KMS-11 (cell line): Measurements from ENCODE around the gene HHIPL1.

Experiments
- H2AFZ ChIP-seq: fragments of 200-600 bp; sonication (generic); 2 replicates; pipeline ENCODE4 v1.6.1; 2016; ENCODE audit warnings: antibody characterized with exemption, mixed run types, low read depth
- H3K27ac ChIP-seq: fragments of 200-600 bp; sonication (generic); 2 replicates; pipeline ENCODE4 v1.6.1; 2016; ENCODE audit warnings: mild to moderate bottlenecking, mixed run types
- H3K27me3 ChIP-seq: fragments of 200-600 bp; sonication (generic); 2 replicates; pipeline ENCODE4 v1.6.1; 2017; ENCODE audit warnings: mild to moderate bottlenecking, low read depth, mixed run types, moderate library complexity; ENCODE audit not compliant: insufficient read depth
- H3K36me3 ChIP-seq: fragments of 200-600 bp; sonication (generic); 2 replicates; pipeline ENCODE4 v1.6.1; 2017; ENCODE audit warnings: mild to moderate bottlenecking, mixed run types; ENCODE audit not compliant: insufficient read depth
- H3K4me1 ChIP-seq: fragments of 200-600 bp; sonication (generic); 2 replicates; pipeline ENCODE4 v1.6.1; 2016; ENCODE audit warnings: mild to moderate bottlenecking, low read depth, mixed run types; ENCODE audit not compliant: poor library complexity, severe bottlenecking
- H3K4me2 ChIP-seq: fragments of 200-600 bp; sonication (generic); 2 replicates; pipeline ENCODE4 v1.7.0; 2016; ENCODE audit warnings: mild to moderate bottlenecking, mixed run types
- H3K4me3 ChIP-seq: fragments of 200-600 bp; sonication (generic); IDR thresholded peaks from 2 replicates; pipeline ENCODE4 v1.6.1; 2017; ENCODE audit warnings: low read depth, low read length, mixed read lengths; ENCODE audit not compliant: insufficient read depth
- H3K79me2 ChIP-seq: fragments of 200-600 bp; sonication (generic); 2 replicates; pipeline ENCODE4 v1.6.1; 2016; ENCODE audit warnings: low read depth, mixed run types; ENCODE audit not compliant: insufficient read depth
- H3K9ac ChIP-seq: fragments of 200-600 bp; sonication (generic); 2 replicates; pipeline ENCODE4 v1.6.1; 2016; ENCODE audit warnings: mild to moderate bottlenecking, mixed run types
- H4K20me1 ChIP-seq: fragments of 200-600 bp; sonication (generic); 2 replicates; pipeline ENCODE4 v1.6.1; 2016; ENCODE audit warnings: mild to moderate bottlenecking, mixed run types; ENCODE audit not compliant: insufficient read depth
- TF ChIP-seq, protein P1 (sequence below): fragments of 200-600 bp; sonication (generic); conservative IDR thresholded peaks from 2 replicates; pipeline ENCODE4 v1.6.1; 2017; ENCODE audit warnings: low read depth, mild to moderate bottlenecking, antibody characterized with exemption, low read length, moderate library complexity, mixed read lengths

Gene HHIPL1

DNA sequence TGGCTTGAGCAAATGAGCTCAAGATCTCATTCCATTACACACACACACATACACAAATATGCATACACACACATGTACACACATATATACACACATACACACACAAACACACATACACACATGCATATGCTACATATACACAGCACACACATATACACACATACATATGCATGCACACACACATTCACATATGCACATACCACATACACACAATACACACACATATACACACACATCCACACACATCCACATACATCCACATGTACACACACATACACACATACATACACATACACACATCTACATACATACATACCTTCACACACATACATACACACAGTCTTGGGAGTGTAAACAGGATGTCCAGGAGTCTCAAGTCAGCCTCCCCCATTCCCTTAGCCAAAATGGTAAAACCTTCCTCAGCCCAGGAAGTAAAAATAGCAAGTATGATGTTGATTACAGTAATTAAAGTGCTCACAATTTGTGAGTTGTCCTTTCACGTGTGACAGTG lies 12.8 kb downstream of the HHIPL1 start:
- no peaks in the 10 kb centered on the region for H4K20me1 ChIP-seq
- TF ChIP-seq, protein P1, sequence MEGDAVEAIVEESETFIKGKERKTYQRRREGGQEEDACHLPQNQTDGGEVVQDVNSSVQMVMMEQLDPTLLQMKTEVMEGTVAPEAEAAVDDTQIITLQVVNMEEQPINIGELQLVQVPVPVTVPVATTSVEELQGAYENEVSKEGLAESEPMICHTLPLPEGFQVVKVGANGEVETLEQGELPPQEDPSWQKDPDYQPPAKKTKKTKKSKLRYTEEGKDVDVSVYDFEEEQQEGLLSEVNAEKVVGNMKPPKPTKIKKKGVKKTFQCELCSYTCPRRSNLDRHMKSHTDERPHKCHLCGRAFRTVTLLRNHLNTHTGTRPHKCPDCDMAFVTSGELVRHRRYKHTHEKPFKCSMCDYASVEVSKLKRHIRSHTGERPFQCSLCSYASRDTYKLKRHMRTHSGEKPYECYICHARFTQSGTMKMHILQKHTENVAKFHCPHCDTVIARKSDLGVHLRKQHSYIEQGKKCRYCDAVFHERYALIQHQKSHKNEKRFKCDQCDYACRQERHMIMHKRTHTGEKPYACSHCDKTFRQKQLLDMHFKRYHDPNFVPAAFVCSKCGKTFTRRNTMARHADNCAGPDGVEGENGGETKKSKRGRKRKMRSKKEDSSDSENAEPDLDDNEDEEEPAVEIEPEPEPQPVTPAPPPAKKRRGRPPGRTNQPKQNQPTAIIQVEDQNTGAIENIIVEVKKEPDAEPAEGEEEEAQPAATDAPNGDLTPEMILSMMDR = no peak
- no peaks in the 10 kb centered on the region for H3K36me3 ChIP-seq
- no peak overlapping the region for H2AFZ ChIP-seq
- H3K4me1 ChIP-seq = peaks cover 13% of the 10 kb centered on the region
- no peaks in the 10 kb centered on the region for H3K79me2 ChIP-seq
- no peak overlapping the region for H3K4me3 ChIP-seq
- no peaks in the 10 kb centered on the region for H3K27me3 ChIP-seq
- no peak overlapping the region for H3K27ac ChIP-seq
- H3K4me2 ChIP-seq = no peak overlapping the region
- H3K9ac ChIP-seq = no peak overlapping the region

DNA sequence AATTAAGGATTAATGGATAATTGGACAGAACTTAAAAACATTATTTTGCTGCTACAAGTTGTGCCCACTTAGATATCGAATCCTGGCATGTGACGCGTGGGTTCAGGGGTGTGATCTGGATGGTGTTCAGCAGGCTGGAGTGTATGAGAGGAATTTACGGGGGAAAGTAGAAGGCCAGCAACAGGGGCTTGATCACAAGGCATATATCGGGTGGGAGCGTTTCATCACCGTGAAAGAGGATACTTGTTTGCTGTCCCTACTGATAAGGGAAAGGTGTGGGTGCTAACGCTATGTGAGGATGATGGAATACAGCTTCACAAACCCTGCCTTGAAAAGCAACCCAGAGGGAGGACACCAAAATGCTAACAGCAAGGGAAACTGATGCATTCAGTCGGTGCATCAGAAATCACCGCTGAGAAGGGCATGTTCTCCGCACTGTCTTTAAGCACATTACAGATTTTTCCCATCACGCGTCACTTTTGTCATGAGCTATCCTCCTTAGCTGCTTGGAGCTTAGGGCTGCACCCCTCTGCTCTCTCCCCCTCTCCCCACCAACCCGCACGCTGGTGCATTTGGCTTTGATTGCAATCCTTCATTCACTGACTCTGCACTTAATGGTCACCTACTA lies 13.4 kb downstream of the HHIPL1 start:
- no peaks in the 10 kb centered on the region for H3K36me3 ChIP-seq
- H3K4me3 ChIP-seq = no peak overlapping the region
- no peaks in the 10 kb centered on the region for H4K20me1 ChIP-seq
- H3K27ac ChIP-seq = no peak overlapping the region
- no peak overlapping the region for H3K4me2 ChIP-seq
- no peaks in the 10 kb centered on the region for H3K27me3 ChIP-seq
- no peak overlapping the region for H2AFZ ChIP-seq
- TF ChIP-seq, protein P1 = no peak
- H3K79me2 ChIP-seq = no peaks in the 10 kb centered on the region
- H3K4me1 ChIP-seq = peaks cover 13% of the 10 kb centered on the region
- no peak overlapping the region for H3K9ac ChIP-seq

DNA sequence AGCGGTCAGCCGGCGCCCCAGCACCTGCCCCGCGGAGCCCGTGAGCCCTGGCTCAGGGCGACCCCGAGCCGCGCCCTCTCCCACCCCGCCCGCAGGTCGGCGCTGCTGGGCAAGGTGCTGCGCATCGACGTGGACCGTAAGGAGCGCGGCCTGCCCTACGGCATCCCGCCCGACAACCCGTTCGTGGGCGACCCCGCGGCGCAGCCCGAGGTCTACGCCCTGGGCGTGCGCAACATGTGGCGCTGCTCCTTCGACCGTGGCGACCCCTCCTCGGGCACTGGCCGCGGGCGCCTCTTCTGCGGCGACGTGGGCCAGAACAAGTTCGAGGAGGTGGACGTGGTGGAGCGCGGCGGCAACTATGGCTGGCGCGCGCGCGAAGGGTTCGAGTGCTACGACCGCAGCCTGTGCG lies 14.4 kb downstream of the HHIPL1 start:
- no peak overlapping the region for H3K9ac ChIP-seq
- no peaks in the 10 kb centered on the region for H4K20me1 ChIP-seq

DNA sequence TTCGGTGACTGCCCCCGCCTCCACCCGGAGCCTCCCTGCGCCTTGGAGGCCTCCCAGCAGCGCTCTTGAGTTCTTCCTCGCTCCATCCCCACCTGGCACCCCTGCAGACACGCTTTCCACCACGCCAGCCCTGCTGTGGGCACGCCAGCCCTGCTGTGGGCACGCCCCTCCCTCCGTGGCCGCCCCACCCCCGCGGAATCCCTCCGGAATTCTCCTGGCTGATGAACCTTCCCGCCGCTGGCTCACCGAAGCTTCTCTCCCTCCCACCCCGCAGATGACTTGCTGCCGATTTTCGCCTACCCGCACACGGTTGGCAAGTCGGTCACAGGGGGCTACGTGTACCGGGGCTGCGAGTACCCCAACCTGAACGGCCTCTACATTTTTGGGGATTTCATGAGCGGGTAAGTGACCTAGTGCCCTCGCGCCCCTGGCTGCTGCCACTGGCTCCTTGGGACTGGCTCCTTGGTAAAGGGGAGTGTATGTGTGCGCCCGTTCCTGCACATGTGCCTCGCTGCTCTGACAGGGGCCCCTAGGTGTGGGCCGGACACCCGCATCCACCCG lies 15.2 kb downstream of the HHIPL1 start:
- no peak overlapping the region for H3K4me2 ChIP-seq
- H3K9ac ChIP-seq = no peak overlapping the region

More for the DNA sequence above, 14.4 kb downstream of the HHIPL1 start:
- Histone ChIP-seq H3K4me3 (no peak overlapping the region), H2AFZ (no peak overlapping the region), H3K27ac (no peak overlapping the region), H3K4me1 (peaks cover 4% of the 10 kb centered on the region), H3K79me2 (no peaks in the 10 kb centered on the region), H3K36me3 (no peaks in the 10 kb centered on the region), H3K4me2 (no peak overlapping the region), H3K27me3 (no peaks in the 10 kb centered on the region)
- TF ChIP-seq, protein P1 = no peak

More for the DNA sequence above, 15.2 kb downstream of the HHIPL1 start:
- Histone ChIP-seq H3K27me3 (no peaks in the 10 kb centered on the region), H3K4me3 (no peak overlapping the region), H3K79me2 (no peaks in the 10 kb centered on the region), H2AFZ (no peak overlapping the region), H3K27ac (no peak overlapping the region), H4K20me1 (no peaks in the 10 kb centered on the region), H3K36me3 (no peaks in the 10 kb centered on the region), H3K4me1 (no peaks in the 10 kb centered on the region)
- TF ChIP-seq, protein P1 = no peak
